GM12864 (cell line): ENCODE results near the gene RAB44.

Experiments
- DNase-seq: peaks from one replicate; pipeline ENCODE4 v3.0.0-alpha.2; 2011; ENCODE audit warnings: low read depth
- H3K4me3 ChIP-seq: 2 replicates; pipeline ENCODE4 v1.5.1; 2011; ENCODE audit warnings: mild to moderate bottlenecking, low read depth, low read length, control low read depth
- CTCF ChIP-seq: IDR thresholded peaks from 2 replicates; pipeline ENCODE4 v1.5.1; 2011; ENCODE audit warnings: low read depth, mild to moderate bottlenecking, moderate library complexity, low read length, control low read depth, inconsistent platforms; ENCODE audit errors: missing control alignments

The RAB44 gene

DNA sequence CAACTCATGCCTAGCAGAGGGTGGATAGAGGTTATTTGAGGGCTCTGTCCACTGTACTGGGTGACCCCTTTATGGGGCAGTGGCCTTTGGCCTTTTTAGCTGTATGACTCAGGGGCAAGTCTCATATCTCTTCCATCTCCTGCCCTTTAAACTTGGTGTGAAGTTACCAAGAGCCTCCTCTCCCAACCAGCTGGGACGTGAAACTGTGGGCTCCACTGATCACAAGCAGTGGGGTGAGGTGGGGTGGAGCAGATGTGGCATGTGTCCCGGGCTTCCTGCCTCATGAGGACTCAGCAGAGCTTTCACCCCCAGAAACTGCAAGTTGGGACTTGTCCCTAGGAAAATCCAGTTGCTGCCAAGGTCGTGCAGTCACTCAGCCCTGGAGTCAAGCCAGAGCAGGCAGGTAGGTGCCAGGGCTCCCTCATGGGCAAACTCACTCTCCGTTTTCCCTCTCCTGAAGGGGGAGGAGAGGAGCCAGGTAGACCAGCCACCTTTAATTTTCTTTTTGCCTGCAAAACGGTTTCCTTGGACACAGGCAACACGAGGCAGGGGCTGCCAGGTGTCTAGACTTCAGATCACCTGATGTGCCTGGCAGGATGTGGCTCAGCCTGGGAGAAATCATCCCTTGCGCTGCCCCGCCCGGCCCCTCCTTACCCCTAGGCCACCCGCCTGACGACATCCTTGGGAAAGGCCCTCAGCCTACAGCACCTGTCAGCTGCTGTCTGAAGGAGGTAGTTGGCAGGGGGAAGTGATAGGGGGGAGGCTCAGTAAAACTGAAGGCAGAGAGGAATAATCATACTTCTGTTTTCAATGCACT, 15.1 kb upstream of the RAB44 start:
- no peak for DNase-seq
- TF ChIP-seq CTCF: no peak
- H3K4me3 ChIP-seq: peak overlapping the region; percentile 40

- DNase-seq: no peak
- no peak overlapping the region for H3K4me3 ChIP-seq
- no peak for TF ChIP-seq CTCF
Observed at GRCh38 chr6:36683145-36683655, 14.4 kb upstream of the RAB44 start.

GRCh38 chr6:36683656-36684446, 13.8 kb upstream of the RAB44 start:
- no peak overlapping the region for H3K4me3 ChIP-seq
- no peak for TF ChIP-seq CTCF
- DNase-seq: no peak

GRCh38 chr6:36684447-36684812, 13.2 kb upstream of the RAB44 start:
- no peak overlapping the region for H3K4me3 ChIP-seq
- no peak for TF ChIP-seq CTCF
- no peak for DNase-seq

GRCh38 chr6:36685166-36685924, 12.3 kb upstream of the RAB44 start:
- TF ChIP-seq CTCF: no peak
- no peak overlapping the region for H3K4me3 ChIP-seq
- DNase-seq: no peak

DNA sequence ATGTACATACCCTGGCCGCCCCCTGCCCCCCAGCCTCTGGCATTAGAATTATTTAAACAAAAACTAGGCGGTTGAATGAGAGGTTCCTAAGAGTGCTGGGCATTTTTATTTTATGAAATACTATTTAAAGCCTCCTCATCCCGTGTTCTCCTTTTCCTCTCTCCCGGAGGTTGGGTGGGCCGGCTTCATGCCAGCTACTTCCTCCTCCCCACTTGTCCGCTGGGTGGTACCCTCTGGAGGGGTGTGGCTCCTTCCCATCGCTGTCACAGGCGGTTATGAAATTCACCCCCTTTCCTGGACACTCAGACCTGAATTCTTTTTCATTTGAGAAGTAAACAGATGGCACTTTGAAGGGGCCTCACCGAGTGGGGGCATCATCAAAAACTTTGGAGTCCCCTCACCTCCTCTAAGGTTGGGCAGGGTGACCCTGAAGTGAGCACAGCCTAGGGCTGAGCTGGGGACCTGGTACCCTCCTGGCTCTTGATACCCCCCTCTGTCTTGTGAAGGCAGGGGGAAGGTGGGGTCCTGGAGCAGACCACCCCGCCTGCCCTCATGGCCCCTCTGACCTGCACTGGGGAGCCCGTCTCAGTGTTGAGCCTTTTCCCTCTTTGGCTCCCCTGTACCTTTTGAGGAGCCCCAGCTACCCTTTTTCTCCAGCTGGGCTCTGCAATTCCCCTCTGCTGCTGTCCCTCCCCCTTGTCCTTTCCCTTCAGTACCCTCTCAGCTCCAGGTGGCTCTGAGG, 11.5 kb upstream of the RAB44 start:
- H3K4me3 ChIP-seq: no peak overlapping the region
- no peak for TF ChIP-seq CTCF
- DNase-seq: no peak
